HepG2 (cell line): ENCODE data around the gene BAIAP2L1. TPM values are rescaled to one million over a fixed set of nuclear protein-coding genes. Genes with fewer than 3 reads are reported as not detected.

Experiments used
- ATAC-seq: fragments of 200-7000 bp; cut with Tn5 transposase; 3 replicates; pipeline ENCODE4 v1.9.1; 2020; ENCODE audit warnings: mild to moderate bottlenecking, moderate library complexity
- BruUV-seq: library from RNA; stranded (reverse); fragments of 400-500 nt; replicated peaks from 2 replicates; lab custom pipeline; 2021; lab: Mats Ljungman, UMichigan
- CTCF ChIA-PET: fragments of 300-600 bp; formaldehyde crosslinking; extraction: SDS; loops from one replicate; lab custom pipeline; 2021; ENCODE audit warnings: low total read pairs, inconsistent platforms, low intra/inter-chr PET ratio; lab: Yijun Ruan, JAX
- POLR2A ChIA-PET: fragments of 350-600 bp; sonication (Branson Sonifier 250); formaldehyde crosslinking; loops from one replicate; lab custom pipeline; 2020; ENCODE audit warnings: antibody characterized with exemption, inconsistent platforms; lab: Yijun Ruan, JAX
- DNase-seq: peaks from one replicate; pipeline ENCODE4 v3.0.0-alpha.2; 2015; ENCODE audit warnings: low spot score
- FAIRE-seq: peaks from 3 replicates; lab custom pipeline; 2011; peaks lifted over from hg19 to GRCh38; lab: Jason Lieb, UNC
- H2AFZ ChIP-seq: one replicate; pipeline ENCODE4 v1.6.1; 2011; ENCODE audit warnings: low read length, inconsistent platforms
- H3K27ac ChIP-seq: fragments of 300-600 bp; 3 replicates; pipeline ENCODE4 v1.8.0; 2011; ENCODE audit warnings: mixed run types, mild to moderate bottlenecking, mixed read lengths, low read length, inconsistent platforms; ENCODE audit not compliant: insufficient read depth; ENCODE audit errors: extremely low read length
- H3K27me3 ChIP-seq, 2 experiments: fragments of 200-600 bp in 1 of 2; 2 replicates in 1 of 2; 3 replicates in 1 of 2; pipeline versions ENCODE4 v1.6.0 to v1.8.0; 2011; ENCODE audit warnings: low read length in 2 of 2, mild to moderate bottlenecking in 2 of 2, moderate library complexity in 2 of 2, inconsistent platforms in 1 of 2; ENCODE audit not compliant: insufficient read depth in 2 of 2, control insufficient read depth in 1 of 2
- H3K36me3 ChIP-seq, 2 experiments: fragments of 200-600 bp in 1 of 2; replicated peaks in 1 of 2; 2 replicates in 1 of 2; 3 replicates in 1 of 2; pipeline versions ENCODE4 v1.5.1 to v1.8.0; 2011; ENCODE audit warnings: low read length in 2 of 2, inconsistent platforms in 1 of 2; ENCODE audit not compliant: insufficient read depth in 2 of 2, control insufficient read depth in 1 of 2
- H3K4me1 ChIP-seq: 2 replicates; pipeline ENCODE4 v1.5.1; 2012; ENCODE audit warnings: low read length, inconsistent platforms; ENCODE audit not compliant: insufficient read depth
- H3K4me2 ChIP-seq: 2 replicates; pipeline ENCODE4 v1.6.0; 2011; ENCODE audit warnings: low read depth, low read length, inconsistent platforms
- H3K4me3 ChIP-seq, 3 experiments: fragments of 200-600 bp in 1 of 3; sonication (generic), shearing (Covaris generic) in 1 of 3; replicated peaks in 1 of 3; 2 replicates each; pipeline ENCODE4 v1.5.1; 2011 to 2016; ENCODE audit warnings: low read length in 3 of 3, inconsistent platforms in 2 of 3, low read depth in 2 of 3, mild to moderate bottlenecking in 2 of 3, control low read depth in 1 of 3, mixed read lengths in 1 of 3; ENCODE audit not compliant: insufficient read depth in 1 of 3
- H3K79me2 ChIP-seq: one replicate; pipeline ENCODE4 v1.6.1; 2011; ENCODE audit warnings: low read length, inconsistent platforms; ENCODE audit not compliant: insufficient read depth
- H3K9ac ChIP-seq: 2 replicates; pipeline ENCODE4 v1.6.0; 2011; ENCODE audit warnings: mild to moderate bottlenecking, low read depth, low read length, inconsistent platforms; ENCODE audit not compliant: insufficient read depth
- H3K9me3 ChIP-seq: 2 replicates; pipeline ENCODE4 v1.5.1; 2012; ENCODE audit warnings: mild to moderate bottlenecking, low read length
- H4K20me1 ChIP-seq: 2 replicates; pipeline ENCODE4 v1.6.0; 2011; ENCODE audit warnings: inconsistent platforms, mild to moderate bottlenecking, low read length, moderate library complexity; ENCODE audit not compliant: insufficient read depth
- MZF1 ChIP-seq: sonication (generic); formaldehyde crosslinking; IDR thresholded peaks from 2 replicates; pipeline ENCODE4 v1.8.1; 2023; ENCODE audit warnings: mild to moderate bottlenecking, missing genetic modification reagents, borderline replicate concordance
- PRDM10 ChIP-seq: sonication (generic); formaldehyde crosslinking; IDR thresholded peaks from 2 replicates; pipeline ENCODE4 v1.4.0; 2020; ENCODE audit warnings: low read depth, missing genetic modification reagents
- SNRNP70 ChIP-seq: fragments of 200-400 bp; formaldehyde crosslinking; IDR thresholded peaks from 2 replicates; pipeline ENCODE4 v1.6.1; 2017; ENCODE audit warnings: mild to moderate bottlenecking, low read depth, low read length, moderate library complexity
- ZNF205 ChIP-seq: IDR thresholded peaks from 2 replicates; pipeline ENCODE4 v1.6.1; 2018; ENCODE audit warnings: missing biosample characterization, missing genetic modification reagents
- ZNF251 ChIP-seq: sonication (generic); formaldehyde crosslinking; IDR thresholded peaks from 2 replicates; pipeline ENCODE4 v1.9.0; 2021; ENCODE audit warnings: mild to moderate bottlenecking, missing genetic modification reagents
- whole genome bisulfite sequencing: methylation state at CpG from one replicate; pipeline ENCODE4 v1.1.6; 2017; ENCODE audit warnings: low lambda C conversion rate; 5-methylcytosine and 5-hydroxymethylcytosine counted together
- in situ Hi-C: cut with HindIII; loops from 2 replicates; pipeline ENCODE4 v1.10.0; 2017; ENCODE audit warnings: low pct_unique_long_range_greater_than_20kb; ENCODE audit not compliant: extremely low pct_ligation_motif_present
- intact Hi-C: fragments of 100-400 bp; cut with micrococcal nuclease; formaldehyde crosslinking; loops from one replicate; pipeline ENCODE4 v1.10.0; 2022; ENCODE audit not compliant: unreplicated experiment
- polyA plus RNA-seq, 8 experiments: library from polyadenylated mRNA; depleted of rRNA in 3 of 8; stranded (reverse) in 7 of 8; unstranded in 1 of 8; fragments of >200 nt; fragmentation: Illumina TruSeq in 4 of 8; extraction: Trizol in 4 of 8; gene quantifications; 2 replicates each; pipeline versions ENCODE4 v1.2.1 to v1.2.3, GENCODE V29; 2011 to 2016; ENCODE audit warnings: low read depth in 4 of 8, missing spikeins in 1 of 8, mixed read lengths in 1 of 8; ENCODE audit not compliant: insufficient read depth in 1 of 8
- total RNA-seq, 5 experiments: library from RNA; depleted of rRNA; stranded (reverse); fragments of >200 nt; fragmentation: Illumina TruSeq; extraction: Trizol; gene quantifications; 2 replicates each; pipeline ENCODE4 v1.2.3, GENCODE V29; 2016; ENCODE audit warnings: low read depth in 1 of 5

Gene BAIAP2L1
- total and polyA plus RNA-seq, 2 of the 13 experiments (the other 11 are each of a cell fraction or from before 2014, with no cell fraction given) = 13.0 to 21.5 TPM

- no peak overlapping the region for H2AFZ ChIP-seq
- DNase-seq (no peak), FAIRE-seq (no peak), ATAC-seq (no peak)
- no peaks in the 10 kb centered on the region; a peak in 1 of 5 replicates for H3K27me3 ChIP-seq
- intact Hi-C loops = no loop called here
- H3K4me1 ChIP-seq = peaks cover 13% of the 10 kb centered on the region
- no TSS peak for BruUV-seq
- WGBS = 93% methylated on average over 11 of the region's 12 CpGs
- no peaks in the 10 kb centered on the region for H3K9me3 ChIP-seq
- H3K79me2 ChIP-seq = peaks cover 8% of the 10 kb centered on the region
- H4K20me1 ChIP-seq = no peaks in the 10 kb centered on the region
- no peak overlapping the region for H3K4me2 ChIP-seq
- no peak overlapping the region for H3K9ac ChIP-seq
- TF ChIP-seq PRDM10 (CRISPR knock-in tag) = no peak
- no peak for TF ChIP-seq SNRNP70
- no peak for TF ChIP-seq MZF1 (CRISPR knock-in tag)
- TF ChIP-seq ZNF251 (CRISPR knock-in tag) = no peak
- no peak for TF ChIP-seq ZNF205 (CRISPR knock-in tag)
- in situ Hi-C loops = no loop called here
- no peaks in the 10 kb centered on the region for H3K36me3 ChIP-seq
- no peak overlapping the region for H3K27ac ChIP-seq
- no peak overlapping the region for H3K4me3 ChIP-seq
- CTCF ChIA-PET = no interaction called here
- POLR2A ChIA-PET = no interaction called here
These were observed 152.7 kb downstream of the BAIAP2L1 start for GRCh38 chr7:98248156-98248555.
